C4-2B (cell line): ENCODE results near the gene PRMT3.

Source experiments
- ZFX ChIP-seq: fragments of 450-650 bp; IDR thresholded peaks from 2 replicates; pipeline ENCODE4 v1.6.1; 2017
- TF ChIP-seq, protein P1 (sequence below): fragments of 450-650 bp; conservative IDR thresholded peaks from 2 replicates; pipeline ENCODE4 v1.5.1; 2017; ENCODE audit warnings: mild to moderate bottlenecking

DNA sequence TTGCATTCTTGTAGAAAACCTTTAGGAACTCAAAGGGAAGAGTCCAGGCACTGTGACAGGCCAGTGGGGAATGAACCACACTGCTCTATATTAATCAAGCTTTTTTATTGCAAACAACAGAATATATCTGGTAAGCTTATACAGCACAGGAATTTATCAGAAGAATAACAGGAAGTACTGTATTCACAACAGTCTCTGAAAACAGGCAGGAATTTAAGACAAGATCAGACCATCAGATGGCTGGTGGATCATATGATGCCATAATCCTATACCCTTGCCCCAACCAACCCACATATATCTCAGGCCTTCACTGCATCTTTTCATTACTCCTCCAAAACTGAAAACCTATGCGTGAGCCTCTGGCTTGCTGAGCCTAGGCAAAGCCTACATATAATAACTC, 25.0 kb upstream of the PRMT3 start:
- TF ChIP-seq, protein P1, sequence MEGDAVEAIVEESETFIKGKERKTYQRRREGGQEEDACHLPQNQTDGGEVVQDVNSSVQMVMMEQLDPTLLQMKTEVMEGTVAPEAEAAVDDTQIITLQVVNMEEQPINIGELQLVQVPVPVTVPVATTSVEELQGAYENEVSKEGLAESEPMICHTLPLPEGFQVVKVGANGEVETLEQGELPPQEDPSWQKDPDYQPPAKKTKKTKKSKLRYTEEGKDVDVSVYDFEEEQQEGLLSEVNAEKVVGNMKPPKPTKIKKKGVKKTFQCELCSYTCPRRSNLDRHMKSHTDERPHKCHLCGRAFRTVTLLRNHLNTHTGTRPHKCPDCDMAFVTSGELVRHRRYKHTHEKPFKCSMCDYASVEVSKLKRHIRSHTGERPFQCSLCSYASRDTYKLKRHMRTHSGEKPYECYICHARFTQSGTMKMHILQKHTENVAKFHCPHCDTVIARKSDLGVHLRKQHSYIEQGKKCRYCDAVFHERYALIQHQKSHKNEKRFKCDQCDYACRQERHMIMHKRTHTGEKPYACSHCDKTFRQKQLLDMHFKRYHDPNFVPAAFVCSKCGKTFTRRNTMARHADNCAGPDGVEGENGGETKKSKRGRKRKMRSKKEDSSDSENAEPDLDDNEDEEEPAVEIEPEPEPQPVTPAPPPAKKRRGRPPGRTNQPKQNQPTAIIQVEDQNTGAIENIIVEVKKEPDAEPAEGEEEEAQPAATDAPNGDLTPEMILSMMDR = no peak
- no peak for TF ChIP-seq ZFX
